ENCODE data around the gene KIF19.

GRCh38 chr17:74347646-74348045 is 21.6 kb downstream of the KIF19 start:
- TF ChIP-seq POLR2A (IDR thresholded peaks at IDR 0.05) (no peak), EP300 (IDR thresholded peaks at IDR 0.05) (no peak)
